ENCODE data around the gene EN2. TPM values are rescaled to one million over a fixed set of nuclear protein-coding genes. Genes with fewer than 3 reads are reported as not detected.

EN2 gene
- polyA plus RNA-seq, 2 of the 4 experiments (the other 2 are of a cell fraction), result 0.53 to 0.54 TPM

DNA sequence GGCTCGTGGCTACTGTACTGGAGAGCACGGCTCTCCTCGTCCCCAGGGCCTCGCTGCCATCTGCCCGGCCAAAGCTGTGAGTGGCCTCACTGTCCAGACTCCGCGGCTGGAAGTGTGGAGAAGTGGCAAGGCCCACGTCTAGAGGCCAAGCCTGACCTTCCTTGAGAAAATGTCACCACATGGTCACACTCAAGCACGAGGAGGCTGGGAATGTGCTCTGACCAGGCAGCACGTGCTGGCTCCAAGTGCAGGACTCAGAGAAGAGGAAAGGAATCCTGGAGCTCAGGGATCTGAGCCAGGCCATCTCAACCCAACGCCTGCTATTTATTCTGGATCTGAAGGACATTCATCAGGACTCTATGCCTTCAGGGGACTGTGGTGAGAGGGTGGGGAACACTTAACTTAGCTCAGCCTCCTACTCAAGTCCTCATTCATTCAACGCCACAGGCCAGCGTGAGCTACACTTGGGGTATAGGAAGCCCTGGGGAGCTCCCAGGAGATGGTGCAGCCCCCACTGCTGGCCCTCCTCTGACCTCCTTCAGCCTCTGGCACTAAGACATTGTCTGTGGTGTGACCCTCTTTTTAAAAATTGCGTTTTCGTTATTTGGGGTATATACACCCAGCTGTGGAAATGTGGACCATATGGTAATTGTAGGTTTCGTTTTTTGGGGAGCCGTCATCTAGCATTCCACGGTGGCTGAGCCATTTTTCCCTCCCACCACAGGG is 29.0 kb downstream of the EN2 start:
- ATAC-seq (no peak), DNase-seq (ENCODE audit: low read depth in 1 of 2, low spot score in 1 of 2) (no peak), FAIRE-seq (no peak)
- no peak overlapping the region for H3K27ac ChIP-seq
- ChIA-PET POLR2A (no interaction called here), CTCF (interaction anchor here (0.5 to 1.0 kb wide), 2 partner anchors 11 to 21 kb away, joined by 3 read pairs; no protein-coding TSS in a partner anchor)
- no peak for TF ChIP-seq CBX8 (IDR thresholded peaks at IDR 0.05)
- TF ChIP-seq, protein P1, sequence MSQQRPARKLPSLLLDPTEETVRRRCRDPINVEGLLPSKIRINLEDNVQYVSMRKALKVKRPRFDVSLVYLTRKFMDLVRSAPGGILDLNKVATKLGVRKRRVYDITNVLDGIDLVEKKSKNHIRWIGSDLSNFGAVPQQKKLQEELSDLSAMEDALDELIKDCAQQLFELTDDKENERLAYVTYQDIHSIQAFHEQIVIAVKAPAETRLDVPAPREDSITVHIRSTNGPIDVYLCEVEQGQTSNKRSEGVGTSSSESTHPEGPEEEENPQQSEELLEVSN (IDR thresholded peaks at IDR 0.05; ENCODE audit: borderline replicate concordance, low read depth), result no peak
- TF ChIP-seq, protein P2, sequence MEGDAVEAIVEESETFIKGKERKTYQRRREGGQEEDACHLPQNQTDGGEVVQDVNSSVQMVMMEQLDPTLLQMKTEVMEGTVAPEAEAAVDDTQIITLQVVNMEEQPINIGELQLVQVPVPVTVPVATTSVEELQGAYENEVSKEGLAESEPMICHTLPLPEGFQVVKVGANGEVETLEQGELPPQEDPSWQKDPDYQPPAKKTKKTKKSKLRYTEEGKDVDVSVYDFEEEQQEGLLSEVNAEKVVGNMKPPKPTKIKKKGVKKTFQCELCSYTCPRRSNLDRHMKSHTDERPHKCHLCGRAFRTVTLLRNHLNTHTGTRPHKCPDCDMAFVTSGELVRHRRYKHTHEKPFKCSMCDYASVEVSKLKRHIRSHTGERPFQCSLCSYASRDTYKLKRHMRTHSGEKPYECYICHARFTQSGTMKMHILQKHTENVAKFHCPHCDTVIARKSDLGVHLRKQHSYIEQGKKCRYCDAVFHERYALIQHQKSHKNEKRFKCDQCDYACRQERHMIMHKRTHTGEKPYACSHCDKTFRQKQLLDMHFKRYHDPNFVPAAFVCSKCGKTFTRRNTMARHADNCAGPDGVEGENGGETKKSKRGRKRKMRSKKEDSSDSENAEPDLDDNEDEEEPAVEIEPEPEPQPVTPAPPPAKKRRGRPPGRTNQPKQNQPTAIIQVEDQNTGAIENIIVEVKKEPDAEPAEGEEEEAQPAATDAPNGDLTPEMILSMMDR (IDR thresholded peaks at IDR 0.05), result no peak
- TF ChIP-seq, protein P3, sequence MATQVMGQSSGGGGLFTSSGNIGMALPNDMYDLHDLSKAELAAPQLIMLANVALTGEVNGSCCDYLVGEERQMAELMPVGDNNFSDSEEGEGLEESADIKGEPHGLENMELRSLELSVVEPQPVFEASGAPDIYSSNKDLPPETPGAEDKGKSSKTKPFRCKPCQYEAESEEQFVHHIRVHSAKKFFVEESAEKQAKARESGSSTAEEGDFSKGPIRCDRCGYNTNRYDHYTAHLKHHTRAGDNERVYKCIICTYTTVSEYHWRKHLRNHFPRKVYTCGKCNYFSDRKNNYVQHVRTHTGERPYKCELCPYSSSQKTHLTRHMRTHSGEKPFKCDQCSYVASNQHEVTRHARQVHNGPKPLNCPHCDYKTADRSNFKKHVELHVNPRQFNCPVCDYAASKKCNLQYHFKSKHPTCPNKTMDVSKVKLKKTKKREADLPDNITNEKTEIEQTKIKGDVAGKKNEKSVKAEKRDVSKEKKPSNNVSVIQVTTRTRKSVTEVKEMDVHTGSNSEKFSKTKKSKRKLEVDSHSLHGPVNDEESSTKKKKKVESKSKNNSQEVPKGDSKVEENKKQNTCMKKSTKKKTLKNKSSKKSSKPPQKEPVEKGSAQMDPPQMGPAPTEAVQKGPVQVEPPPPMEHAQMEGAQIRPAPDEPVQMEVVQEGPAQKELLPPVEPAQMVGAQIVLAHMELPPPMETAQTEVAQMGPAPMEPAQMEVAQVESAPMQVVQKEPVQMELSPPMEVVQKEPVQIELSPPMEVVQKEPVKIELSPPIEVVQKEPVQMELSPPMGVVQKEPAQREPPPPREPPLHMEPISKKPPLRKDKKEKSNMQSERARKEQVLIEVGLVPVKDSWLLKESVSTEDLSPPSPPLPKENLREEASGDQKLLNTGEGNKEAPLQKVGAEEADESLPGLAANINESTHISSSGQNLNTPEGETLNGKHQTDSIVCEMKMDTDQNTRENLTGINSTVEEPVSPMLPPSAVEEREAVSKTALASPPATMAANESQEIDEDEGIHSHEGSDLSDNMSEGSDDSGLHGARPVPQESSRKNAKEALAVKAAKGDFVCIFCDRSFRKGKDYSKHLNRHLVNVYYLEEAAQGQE (IDR thresholded peaks at IDR 0.05), result no peak
- no peak for TF ChIP-seq MYC (IDR thresholded peaks at IDR 0.05; ENCODE audit: borderline replicate concordance, low read length)
- TF ChIP-seq, protein P4, sequence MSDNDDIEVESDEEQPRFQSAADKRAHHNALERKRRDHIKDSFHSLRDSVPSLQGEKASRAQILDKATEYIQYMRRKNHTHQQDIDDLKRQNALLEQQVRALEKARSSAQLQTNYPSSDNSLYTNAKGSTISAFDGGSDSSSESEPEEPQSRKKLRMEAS (IDR thresholded peaks at IDR 0.05), result no peak
- no peak overlapping the region for H3K4me3 ChIP-seq
- H3K9me3 ChIP-seq, result no peaks in the 10 kb centered on the region; the same call in 2 of the 3 replicates
- H3K4me1 ChIP-seq, result no peaks in the 10 kb centered on the region
- 57% methylated on average over 18 of the region's 18 CpGs for WGBS (ENCODE audit: missing lambda C conversion rate)
- no peak overlapping the region for H3K4me2 ChIP-seq

DNA sequence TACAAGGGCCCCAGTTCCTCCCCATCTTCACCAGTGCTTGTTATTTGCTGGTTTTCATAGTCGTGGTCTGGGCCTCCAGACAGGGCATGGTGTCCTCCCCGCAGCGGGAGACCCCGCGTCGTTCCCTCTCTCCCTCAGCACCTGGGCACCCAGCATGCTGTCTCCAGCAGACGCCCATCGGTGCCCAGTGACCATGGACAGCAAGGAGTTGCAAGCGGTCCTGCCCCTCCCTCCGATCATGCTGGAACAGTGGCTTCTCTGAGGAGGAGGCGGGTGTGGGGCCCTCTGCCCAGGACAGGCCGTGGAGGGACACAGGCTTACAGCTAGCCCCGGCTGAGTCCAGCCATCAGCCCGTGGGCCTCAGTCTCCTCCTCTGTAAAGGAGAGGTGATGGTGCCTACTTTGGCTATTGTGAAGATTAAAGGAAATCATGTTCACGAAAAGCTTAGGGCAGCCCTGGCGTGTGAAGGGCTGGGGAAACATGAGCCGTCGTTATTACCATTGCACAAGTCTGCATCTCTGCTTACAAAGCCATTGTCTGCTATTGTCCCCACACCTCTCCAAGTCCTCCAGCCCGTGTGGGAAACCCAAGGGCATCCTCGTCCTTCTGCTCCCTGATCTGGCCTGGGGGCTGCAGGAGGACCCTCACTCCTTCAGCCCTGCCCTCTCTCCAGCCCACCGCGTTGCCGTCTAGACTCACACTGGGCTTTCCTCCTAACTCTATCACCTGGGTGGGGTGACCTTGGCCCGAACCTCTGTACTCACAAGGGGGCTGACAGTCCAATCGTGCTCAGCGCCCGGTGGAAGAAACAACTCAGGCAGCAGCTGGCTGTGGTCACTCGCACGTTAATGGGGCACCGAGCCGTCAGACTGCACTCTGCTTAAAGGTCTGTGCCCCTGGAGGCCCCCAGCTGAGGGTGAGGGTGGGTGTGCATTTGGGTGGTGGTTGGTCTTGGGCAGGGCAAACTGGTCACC is 29.9 kb downstream of the EN2 start:
- TF ChIP-seq FOSL2 (IDR thresholded peaks at IDR 0.05), result no peak
- no peak for TF ChIP-seq FOSL2 (CRISPR knock-in tag; IDR thresholded peaks at IDR 0.05)
- TF ChIP-seq, protein P3 (IDR thresholded peaks at IDR 0.05), result no peak
- TF ChIP-seq, protein P5, sequence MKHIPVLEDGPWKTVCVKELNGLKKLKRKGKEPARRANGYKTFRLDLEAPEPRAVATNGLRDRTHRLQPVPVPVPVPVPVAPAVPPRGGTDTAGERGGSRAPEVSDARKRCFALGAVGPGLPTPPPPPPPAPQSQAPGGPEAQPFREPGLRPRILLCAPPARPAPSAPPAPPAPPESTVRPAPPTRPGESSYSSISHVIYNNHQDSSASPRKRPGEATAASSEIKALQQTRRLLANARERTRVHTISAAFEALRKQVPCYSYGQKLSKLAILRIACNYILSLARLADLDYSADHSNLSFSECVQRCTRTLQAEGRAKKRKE (CRISPR knock-in tag; IDR thresholded peaks at IDR 0.05; ENCODE audit: low read depth), result no peak
- no peak for TF ChIP-seq TP53 (CRISPR knock-in tag; IDR thresholded peaks at IDR 0.05)
- no peak for TF ChIP-seq KDM1A (IDR thresholded peaks at IDR 0.05; ENCODE audit: low read depth)
- no peak for TF ChIP-seq HDAC2 (IDR thresholded peaks at IDR 0.05)
- no peak for TF ChIP-seq RAD21 (conservative IDR thresholded peaks at IDR 0.05 in 1 of 2, IDR thresholded peaks at IDR 0.05 in 1 of 2)
- TF ChIP-seq BHLHE40 (IDR thresholded peaks at IDR 0.05; ENCODE audit: low read depth, low read length), result no peak
- no peak for TF ChIP-seq ZFP36 (IDR thresholded peaks at IDR 0.05; ENCODE audit: borderline replicate concordance, partially characterized antibody)
- TF ChIP-seq, protein P1 (IDR thresholded peaks at IDR 0.05; ENCODE audit: borderline replicate concordance, low read depth), result no peak
- TF ChIP-seq EP300 (IDR thresholded peaks at IDR 0.05), result no peak
- no peak for TF ChIP-seq ZSCAN20 (CRISPR knock-in tag; IDR thresholded peaks at IDR 0.05)
- no peak for FAIRE-seq
- H3K27ac ChIP-seq, result no peak overlapping the region
- ChIA-PET POLR2A (no interaction called here), CTCF (interaction anchor here (1.0 kb wide), 2 partner anchors 12 to 21 kb away, joined by 3 read pairs; no protein-coding TSS in a partner anchor)
- no peak for DNase-seq (ENCODE audit: low read depth in 1 of 2, low spot score in 1 of 2)
- WGBS (ENCODE audit: missing lambda C conversion rate), result 70% methylated on average over 26 of the region's 31 CpGs
- H3K9me3 ChIP-seq, result no peaks in the 10 kb centered on the region
- no peak overlapping the region for H3K4me2 ChIP-seq
- ATAC-seq, result no peak
- H3K4me1 ChIP-seq, result no peaks in the 10 kb centered on the region
- no peak overlapping the region for H3K4me3 ChIP-seq
